C4-2B (cell line): ENCODE data around the gene RNF167.

ENCODE experiments used
- CTCF ChIP-seq: fragments of 450-650 bp; conservative IDR thresholded peaks from 2 replicates; pipeline ENCODE4 v1.5.1; 2017; ENCODE audit warnings: mild to moderate bottlenecking
- ZFX ChIP-seq: fragments of 450-650 bp; IDR thresholded peaks from 2 replicates; pipeline ENCODE4 v1.6.1; 2017

GRCh38 chr17:4942760-4943508 lies 2.9 kb downstream of the RNF167 start:
- TF ChIP-seq CTCF (no peak), ZFX (no peak)
